ENCODE measurements around the gene FKBP11. TPM values are rescaled to one million over a fixed set of nuclear protein-coding genes. Genes with fewer than 3 reads are reported as not detected.
A peak's percentile ranks its signal among the peaks of the same experiment; 100 is the strongest.

FKBP11 gene
- total RNA-seq (2021; fragmentation: NEBNext Ultra II Directional; extraction: Animal tissue kit (Norgen Biotek cat#: 25700)) = 100 to 1,000 TPM in 2 of 6 experiments, 10 to 100 TPM in 4; 59.2 to 117 (median 70.8) TPM
- long read RNA-seq, full-length matches to known transcripts = 109 of 116 reads
- long read RNA-seq, partial matches to known transcripts = 2 of 116 reads
- long read RNA-seq, other reads (novel, unspliced or antisense) = 5 of 116 reads

DNA sequence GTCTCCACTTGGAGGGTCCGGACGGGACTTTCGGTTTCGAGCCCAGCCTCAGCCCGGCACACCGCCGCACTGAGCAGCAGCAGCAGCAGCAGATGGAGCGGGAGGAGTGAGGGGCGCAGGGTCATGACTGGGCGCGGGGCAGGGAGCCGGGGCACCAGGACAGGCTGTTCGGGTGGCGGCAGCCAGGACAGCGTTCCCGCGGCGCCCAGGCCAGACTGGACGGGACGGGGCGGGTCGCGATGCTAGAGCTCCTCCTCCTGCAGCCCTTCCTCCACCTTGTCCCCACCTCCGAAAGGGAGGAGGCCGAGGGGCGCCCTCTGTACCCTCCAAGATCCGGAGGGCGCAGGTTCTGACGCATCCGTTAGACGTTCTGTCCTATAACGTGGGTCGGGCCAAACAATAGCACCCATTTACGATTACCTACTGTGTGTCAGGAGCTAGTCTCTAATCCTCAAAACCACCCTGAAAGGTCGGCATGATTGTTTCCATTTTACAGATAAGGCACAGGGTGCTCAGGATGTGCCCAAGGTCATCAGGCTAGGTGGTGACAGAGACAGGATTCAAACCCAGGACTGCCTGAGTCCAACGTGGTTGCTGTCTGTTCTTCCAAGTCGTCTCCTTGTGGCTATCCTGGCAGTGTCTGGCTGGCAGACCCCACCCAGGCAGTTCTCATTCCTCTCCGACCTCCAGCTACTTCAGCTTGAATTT lies at the start of gene FKBP11:
TSS of gene FKBP11 (minus strand) at position 189 of the 708 bp plus-strand sequence. CDS start at position 125, 64 bp downstream.
- TF ChIP-seq, protein P1, sequence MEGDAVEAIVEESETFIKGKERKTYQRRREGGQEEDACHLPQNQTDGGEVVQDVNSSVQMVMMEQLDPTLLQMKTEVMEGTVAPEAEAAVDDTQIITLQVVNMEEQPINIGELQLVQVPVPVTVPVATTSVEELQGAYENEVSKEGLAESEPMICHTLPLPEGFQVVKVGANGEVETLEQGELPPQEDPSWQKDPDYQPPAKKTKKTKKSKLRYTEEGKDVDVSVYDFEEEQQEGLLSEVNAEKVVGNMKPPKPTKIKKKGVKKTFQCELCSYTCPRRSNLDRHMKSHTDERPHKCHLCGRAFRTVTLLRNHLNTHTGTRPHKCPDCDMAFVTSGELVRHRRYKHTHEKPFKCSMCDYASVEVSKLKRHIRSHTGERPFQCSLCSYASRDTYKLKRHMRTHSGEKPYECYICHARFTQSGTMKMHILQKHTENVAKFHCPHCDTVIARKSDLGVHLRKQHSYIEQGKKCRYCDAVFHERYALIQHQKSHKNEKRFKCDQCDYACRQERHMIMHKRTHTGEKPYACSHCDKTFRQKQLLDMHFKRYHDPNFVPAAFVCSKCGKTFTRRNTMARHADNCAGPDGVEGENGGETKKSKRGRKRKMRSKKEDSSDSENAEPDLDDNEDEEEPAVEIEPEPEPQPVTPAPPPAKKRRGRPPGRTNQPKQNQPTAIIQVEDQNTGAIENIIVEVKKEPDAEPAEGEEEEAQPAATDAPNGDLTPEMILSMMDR (IDR thresholded peaks at IDR 0.05) = no peak
- H3K4me3 Mint-ChIP-seq = peak within 1 kb of the TSS; percentile 89
- peaks cover 32% of the 10 kb centered on the region for H3K4me1 Mint-ChIP-seq (ENCODE audit: low read depth)
- no peaks in the 10 kb centered on the region for H3K9me3 Mint-ChIP-seq
- peak within 1 kb of the TSS; percentile 86 for H3K27ac Mint-ChIP-seq
- DNase-seq = peak; percentile 35
- peaks cover 49% of the 10 kb centered on the region for H3K36me3 Mint-ChIP-seq (ENCODE audit: low read depth)
- H3K27me3 Mint-ChIP-seq (ENCODE audit: insufficient read depth) = peaks cover 2% of the 10 kb centered on the region; the same call in 1 of the 2 replicates

GRCh38 chr12:48973941-48974673 lies 48.8 kb upstream of the FKBP11 start:
- TF ChIP-seq, protein P1 (IDR thresholded peaks at IDR 0.05) = peak; percentile 80
- peak; percentile 33 for DNase-seq
- Mint-ChIP-seq H3K4me1 (ENCODE audit: low read depth) (peaks cover 65% of the 10 kb centered on the region), H3K27me3 (ENCODE audit: insufficient read depth) (peaks cover 36% of the 10 kb centered on the region), H3K36me3 (ENCODE audit: low read depth) (no peaks in the 10 kb centered on the region), H3K9me3 (no peaks in the 10 kb centered on the region), H3K27ac (no peak overlapping the region), H3K4me3 (no peak overlapping the region)

DNA sequence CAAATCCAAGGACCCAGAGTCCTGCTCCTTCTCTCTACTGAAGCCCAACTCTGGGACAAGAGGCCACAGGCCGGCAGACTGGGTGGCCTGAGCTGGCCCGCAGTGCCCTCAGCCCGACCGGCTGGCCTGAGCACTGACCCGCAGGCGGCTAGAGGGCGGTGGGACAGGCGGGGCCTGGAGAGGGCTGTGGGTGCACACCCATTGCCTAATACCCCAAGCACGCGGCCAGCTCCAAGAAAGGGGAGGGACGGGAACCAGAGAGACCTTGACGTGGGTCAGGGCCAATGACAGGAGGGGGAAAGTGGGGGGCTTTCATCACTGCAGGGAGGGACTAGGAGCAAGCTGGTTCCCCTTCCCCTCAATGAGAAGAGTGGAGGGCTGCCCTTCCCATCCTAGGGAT lies 48.2 kb upstream of the FKBP11 start:
- Mint-ChIP-seq H3K4me1 (ENCODE audit: low read depth) (peaks cover 64% of the 10 kb centered on the region), H3K9me3 (no peaks in the 10 kb centered on the region), H3K27ac (no peak overlapping the region), H3K36me3 (ENCODE audit: low read depth) (no peaks in the 10 kb centered on the region), H3K4me3 (no peak overlapping the region), H3K27me3 (ENCODE audit: insufficient read depth) (peaks cover 34% of the 10 kb centered on the region)
- no peak for DNase-seq
- TF ChIP-seq, protein P1 (IDR thresholded peaks at IDR 0.05) = no peak

DNA sequence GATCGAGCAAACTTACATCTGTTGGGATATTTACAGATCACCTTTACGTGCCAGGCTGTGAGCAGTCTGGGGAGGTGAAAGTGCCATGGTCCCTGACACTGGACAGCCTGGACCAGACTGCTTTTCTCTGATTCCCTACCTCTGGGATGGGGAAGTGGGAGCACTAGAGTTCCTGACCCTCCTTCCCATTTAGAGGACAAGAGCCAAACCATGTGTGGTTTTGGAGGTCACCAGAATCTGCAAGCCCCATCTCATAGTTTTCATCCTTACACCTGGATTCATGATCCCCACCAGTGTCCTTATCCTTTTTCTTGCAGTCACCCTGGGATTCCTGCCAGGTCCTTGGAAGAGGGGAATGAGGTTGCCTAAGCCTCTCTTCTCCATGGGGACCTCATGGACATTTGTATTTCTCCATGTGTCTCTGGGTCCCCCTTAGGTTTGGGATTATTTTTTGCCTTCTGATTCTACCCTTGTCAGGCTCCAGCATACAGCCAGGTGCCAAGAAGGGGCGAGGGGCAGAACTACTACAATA lies 47.7 kb upstream of the FKBP11 start:
- Mint-ChIP-seq H3K36me3 (ENCODE audit: low read depth) (no peaks in the 10 kb centered on the region), H3K4me3 (peak overlapping the region; percentile 83; the same call in 1 of the 2 replicates), H3K4me1 (ENCODE audit: low read depth) (peaks cover 64% of the 10 kb centered on the region), H3K27ac (peak overlapping the region; percentile 19; the same call in 1 of the 2 replicates), H3K9me3 (no peaks in the 10 kb centered on the region), H3K27me3 (ENCODE audit: insufficient read depth) (peaks cover 32% of the 10 kb centered on the region)
- DNase-seq = no peak
- TF ChIP-seq, protein P1 (IDR thresholded peaks at IDR 0.05) = no peak; the same call in 1 of the 2 replicates

DNA sequence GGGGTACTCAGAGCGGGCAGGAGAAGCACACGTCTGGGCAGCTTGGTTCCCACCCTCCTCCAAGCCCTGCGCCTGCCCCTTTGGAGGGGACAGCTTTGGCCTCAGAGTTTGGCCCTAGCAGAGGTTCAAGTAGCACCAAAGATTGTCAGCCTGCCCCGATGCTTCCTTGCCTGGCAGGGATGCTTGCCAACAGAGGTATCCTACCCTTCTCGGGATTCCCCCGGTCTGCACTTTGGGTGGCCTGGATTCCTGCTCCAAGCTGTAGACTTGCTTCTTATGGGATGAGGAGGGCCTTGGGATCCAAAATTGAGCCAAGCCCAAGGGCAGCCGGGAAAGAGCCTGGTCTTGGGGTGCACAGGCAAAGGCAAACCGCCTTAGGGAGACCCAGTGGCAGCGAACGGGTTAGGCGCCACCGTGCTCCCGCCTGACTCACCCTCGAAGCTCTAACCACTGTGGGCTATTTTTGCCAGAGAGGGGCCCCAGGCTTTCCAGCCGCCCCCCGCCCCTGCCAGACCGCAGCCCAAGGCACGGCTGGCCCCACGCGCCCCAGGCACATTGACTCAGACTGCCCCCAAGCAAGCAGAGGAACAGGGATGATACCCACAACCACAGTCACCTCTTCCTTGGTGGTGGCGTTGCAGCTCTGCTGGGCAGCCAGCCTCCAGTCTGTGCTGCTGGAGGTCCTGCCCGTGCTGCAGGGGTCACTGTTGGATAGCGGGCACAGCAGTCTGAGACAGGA lies 47.1 kb upstream of the FKBP11 start:
- Mint-ChIP-seq H3K4me3 (peak overlapping the region; percentile 83), H3K4me1 (ENCODE audit: low read depth) (peaks cover 58% of the 10 kb centered on the region), H3K36me3 (ENCODE audit: low read depth) (no peaks in the 10 kb centered on the region), H3K27me3 (ENCODE audit: insufficient read depth) (peaks cover 27% of the 10 kb centered on the region), H3K9me3 (no peaks in the 10 kb centered on the region), H3K27ac (peak overlapping the region; percentile 19; the same call in 1 of the 2 replicates)
- TF ChIP-seq, protein P1 (IDR thresholded peaks at IDR 0.05) = peak; percentile 61; the same call in 1 of the 2 replicates
- peak; percentile 83 for DNase-seq

All from HFFc6 (cell line).